WTC11 (cell line): ENCODE measurements around the gene NACC2. TPM values are rescaled to one million over a fixed set of nuclear protein-coding genes. Genes with fewer than 3 reads are reported as not detected.
A peak's percentile ranks its signal among the peaks of the same experiment; 100 is the strongest.

ENCODE experiments used
- ATAC-seq: fragments of 200-7000 bp; cut with Tn5 transposase; 2 replicates; pipeline ENCODE4 v1.10.0; 2021; ENCODE audit warnings: mild to moderate bottlenecking, moderate library complexity
- CTCF ChIA-PET: fragments of 300-600 bp; sonication (Branson Sonifier 250); formaldehyde crosslinking; loops from one replicate; lab custom pipeline; 2021; ENCODE audit warnings: antibody characterized with exemption; lab: Charles Lee
- POLR2A ChIA-PET: fragments of 350-600 bp; sonication (Branson Sonifier 250); formaldehyde crosslinking; loops from one replicate; lab custom pipeline; 2021; ENCODE audit warnings: antibody characterized with exemption; lab: Charles Lee
- DNase-seq: peaks from one replicate; pipeline ENCODE4 v3.0.0; 2021; ENCODE audit warnings: low spot score
- H3K27ac Mint-ChIP-seq: 2 replicates; pipeline ENCODE4 v1.8.0; 2021; ENCODE audit warnings: mixed read lengths
- H3K27me3 Mint-ChIP-seq: 2 replicates; pipeline ENCODE4 v1.8.0; 2021; ENCODE audit warnings: low read depth, mild to moderate bottlenecking, moderate library complexity, mixed read lengths
- H3K36me3 Mint-ChIP-seq: 2 replicates; pipeline ENCODE4 v1.8.0; 2021; ENCODE audit warnings: mixed read lengths
- H3K4me1 Mint-ChIP-seq: 2 replicates; pipeline ENCODE4 v1.8.0; 2022; ENCODE audit warnings: mixed read lengths
- H3K4me3 Mint-ChIP-seq: 2 replicates; pipeline ENCODE4 v1.8.0; 2021; ENCODE audit warnings: mild to moderate bottlenecking, moderate library complexity, mixed read lengths
- H3K9me3 Mint-ChIP-seq: 2 replicates; pipeline ENCODE4 v1.8.0; 2021; ENCODE audit warnings: mixed read lengths
- CREB1 ChIP-seq: sonication (generic); formaldehyde crosslinking; IDR thresholded peaks from 2 replicates; pipeline ENCODE4 v1.8.0; 2023; ENCODE audit warnings: mild to moderate bottlenecking, missing genetic modification reagents
- GABPB1 ChIP-seq: sonication (generic); formaldehyde crosslinking; IDR thresholded peaks from 2 replicates; pipeline ENCODE4 v1.8.1; 2023; ENCODE audit warnings: mild to moderate bottlenecking, missing genetic modification reagents
- IRF2 ChIP-seq: sonication (generic); formaldehyde crosslinking; IDR thresholded peaks from 2 replicates; pipeline ENCODE4 v1.8.0; 2022; ENCODE audit warnings: low read depth, missing genetic modification reagents, borderline replicate concordance
- OVOL2 ChIP-seq: fragments of 250-450 bp; sonication (Bioruptor Pico); IDR thresholded peaks from 2 replicates; pipeline ENCODE4 v1.9.0; 2021; ENCODE audit warnings: mild to moderate bottlenecking, borderline replicate concordance
- ZNF232 ChIP-seq: sonication (generic); formaldehyde crosslinking; IDR thresholded peaks from 2 replicates; pipeline ENCODE4 v1.8.0; 2022; ENCODE audit warnings: mild to moderate bottlenecking, missing genetic modification reagents
- ZNF317 ChIP-seq: sonication (generic); formaldehyde crosslinking; IDR thresholded peaks from 2 replicates; pipeline ENCODE4 v1.8.1; 2023; ENCODE audit warnings: low read depth, mild to moderate bottlenecking, moderate library complexity, missing genetic modification reagents, borderline replicate concordance
- total RNA-seq: library from RNA; stranded (reverse); gene quantifications from 3 replicates; pipeline ENCODE4 v1.2.3, GENCODE V29; 2021
- TF ChIP-seq, protein P1 (sequence below): sonication (generic); formaldehyde crosslinking; IDR thresholded peaks from 2 replicates; pipeline ENCODE4 v1.8.0; 2022; ENCODE audit warnings: mild to moderate bottlenecking, missing genetic modification reagents
- TF ChIP-seq, protein P2 (sequence below): sonication (generic); formaldehyde crosslinking; IDR thresholded peaks from 2 replicates; pipeline ENCODE4 v1.8.1; 2023; ENCODE audit warnings: mild to moderate bottlenecking, missing genetic modification reagents
- TF ChIP-seq, protein P3 (sequence below): sonication (generic); formaldehyde crosslinking; IDR thresholded peaks from 2 replicates; pipeline ENCODE4 v1.8.0; 2022; ENCODE audit warnings: mild to moderate bottlenecking, missing genetic modification reagents
- TF ChIP-seq, protein P4 (sequence below): sonication (generic); formaldehyde crosslinking; IDR thresholded peaks from 2 replicates; pipeline ENCODE4 v1.8.0; 2022; ENCODE audit warnings: mild to moderate bottlenecking, missing genetic modification reagents
- TF ChIP-seq, protein P5 (sequence below): fragments of 200-600 bp; IDR thresholded peaks from 2 replicates; pipeline ENCODE4 v1.8.0; 2022; ENCODE audit warnings: antibody characterized with exemption
- TF ChIP-seq, protein P6 (sequence below): sonication (generic); formaldehyde crosslinking; IDR thresholded peaks from 2 replicates; pipeline ENCODE4 v1.8.1; 2022; ENCODE audit warnings: mild to moderate bottlenecking, moderate library complexity, missing genetic modification reagents
- TF ChIP-seq, protein P7 (sequence below): sonication (generic); formaldehyde crosslinking; IDR thresholded peaks from 2 replicates; pipeline ENCODE4 v1.8.1; 2023; ENCODE audit warnings: mild to moderate bottlenecking, moderate library complexity, missing genetic modification reagents
- TF ChIP-seq, protein P8 (sequence below): sonication (generic); formaldehyde crosslinking; IDR thresholded peaks from 2 replicates; pipeline ENCODE4 v1.8.1; 2023; ENCODE audit warnings: mild to moderate bottlenecking, missing genetic modification reagents, borderline replicate concordance

The NACC2 gene
- total RNA-seq, 1 experiment from 2014 or later = 17.1 TPM

DNA sequence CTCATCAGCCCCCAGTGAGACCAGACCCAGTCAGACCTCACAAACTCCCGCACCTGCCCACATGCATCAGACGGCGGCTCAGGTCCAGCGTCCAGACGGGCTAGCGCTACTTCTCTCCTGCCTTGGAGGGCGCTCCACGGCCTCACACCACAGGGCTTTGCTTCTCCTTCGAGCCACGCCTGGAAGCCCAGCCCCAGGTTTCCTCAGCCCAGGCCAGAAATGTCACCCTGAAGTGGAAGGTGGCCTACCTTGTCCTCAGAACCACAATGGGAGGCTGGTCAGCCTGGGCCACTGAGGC, 2.8 kb downstream of the NACC2 start:
- no peak overlapping the region for H3K4me3 Mint-ChIP-seq

DNA sequence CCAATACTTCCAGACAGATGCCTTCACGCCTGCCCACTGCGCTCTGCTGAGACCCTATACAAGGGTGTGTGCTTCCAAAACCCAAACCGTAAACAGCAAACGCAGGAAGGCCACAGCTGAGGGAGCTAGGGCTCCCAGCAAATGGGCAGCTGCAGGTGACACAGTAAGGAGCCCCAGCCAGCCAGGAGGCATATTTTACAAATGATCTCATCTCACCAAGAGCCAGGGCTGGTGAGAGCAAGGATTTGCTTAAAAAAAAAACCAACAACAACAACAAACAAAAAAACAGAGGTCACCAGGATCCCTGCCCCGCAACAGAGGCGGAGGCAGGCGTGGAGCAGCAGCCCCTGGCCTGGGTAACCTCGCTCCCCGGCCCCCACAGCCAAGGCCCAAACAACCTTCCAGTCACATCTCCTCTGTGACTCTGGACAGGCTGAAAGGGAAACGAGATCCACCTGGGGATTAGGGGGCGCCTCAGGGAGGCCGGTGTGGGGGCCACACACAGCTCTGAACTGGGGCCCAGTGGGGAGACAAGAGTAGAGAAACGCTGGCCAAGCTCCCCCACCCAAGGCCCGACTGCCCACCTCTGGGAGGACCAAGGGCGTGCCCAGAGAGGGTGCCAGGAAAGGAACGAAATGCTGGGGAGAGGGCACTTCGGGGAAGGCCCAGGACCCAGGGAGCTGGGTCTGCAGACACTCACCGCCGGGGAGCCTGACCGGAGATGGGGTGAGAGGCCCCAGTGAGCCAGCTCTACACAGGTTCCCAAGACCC, 3.3 kb downstream of the NACC2 start:
- POLR2A ChIA-PET = interaction anchor here (0.6 to 1.3 kb wide), 3 partner anchors 34 to 615 kb away, joined by 3 to 4 read pairs (median 3); no protein-coding TSS in a partner anchor
- Mint-ChIP-seq H3K4me1 (peaks cover 26% of the 10 kb centered on the region), H3K36me3 (no peaks in the 10 kb centered on the region), H3K9me3 (no peaks in the 10 kb centered on the region), H3K27ac (peak overlapping the region; percentile 49), H3K4me3 (no peak overlapping the region), H3K27me3 (peaks cover 28% of the 10 kb centered on the region)
- no peak for DNase-seq
- CTCF ChIA-PET = interaction anchor here (1.9 to 2.5 kb wide), 2 partner anchors 31 to 124 kb away, joined by 6 to 14 read pairs; no protein-coding TSS in a partner anchor
- ATAC-seq = no peak
- TF ChIP-seq, protein P1, sequence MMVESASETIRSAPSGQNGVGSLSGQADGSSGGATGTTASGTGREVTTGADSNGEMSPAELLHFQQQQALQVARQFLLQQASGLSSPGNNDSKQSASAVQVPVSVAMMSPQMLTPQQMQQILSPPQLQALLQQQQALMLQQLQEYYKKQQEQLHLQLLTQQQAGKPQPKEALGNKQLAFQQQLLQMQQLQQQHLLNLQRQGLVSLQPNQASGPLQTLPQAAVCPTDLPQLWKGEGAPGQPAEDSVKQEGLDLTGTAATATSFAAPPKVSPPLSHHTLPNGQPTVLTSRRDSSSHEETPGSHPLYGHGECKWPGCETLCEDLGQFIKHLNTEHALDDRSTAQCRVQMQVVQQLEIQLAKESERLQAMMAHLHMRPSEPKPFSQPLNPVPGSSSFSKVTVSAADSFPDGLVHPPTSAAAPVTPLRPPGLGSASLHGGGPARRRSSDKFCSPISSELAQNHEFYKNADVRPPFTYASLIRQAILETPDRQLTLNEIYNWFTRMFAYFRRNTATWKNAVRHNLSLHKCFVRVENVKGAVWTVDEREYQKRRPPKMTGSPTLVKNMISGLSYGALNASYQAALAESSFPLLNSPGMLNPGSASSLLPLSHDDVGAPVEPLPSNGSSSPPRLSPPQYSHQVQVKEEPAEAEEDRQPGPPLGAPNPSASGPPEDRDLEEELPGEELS (CRISPR knock-in tag) = no peak
- TF ChIP-seq ZNF317 (no peak), OVOL2 (CRISPR knock-in tag) (no peak)
- TF ChIP-seq, protein P2, sequence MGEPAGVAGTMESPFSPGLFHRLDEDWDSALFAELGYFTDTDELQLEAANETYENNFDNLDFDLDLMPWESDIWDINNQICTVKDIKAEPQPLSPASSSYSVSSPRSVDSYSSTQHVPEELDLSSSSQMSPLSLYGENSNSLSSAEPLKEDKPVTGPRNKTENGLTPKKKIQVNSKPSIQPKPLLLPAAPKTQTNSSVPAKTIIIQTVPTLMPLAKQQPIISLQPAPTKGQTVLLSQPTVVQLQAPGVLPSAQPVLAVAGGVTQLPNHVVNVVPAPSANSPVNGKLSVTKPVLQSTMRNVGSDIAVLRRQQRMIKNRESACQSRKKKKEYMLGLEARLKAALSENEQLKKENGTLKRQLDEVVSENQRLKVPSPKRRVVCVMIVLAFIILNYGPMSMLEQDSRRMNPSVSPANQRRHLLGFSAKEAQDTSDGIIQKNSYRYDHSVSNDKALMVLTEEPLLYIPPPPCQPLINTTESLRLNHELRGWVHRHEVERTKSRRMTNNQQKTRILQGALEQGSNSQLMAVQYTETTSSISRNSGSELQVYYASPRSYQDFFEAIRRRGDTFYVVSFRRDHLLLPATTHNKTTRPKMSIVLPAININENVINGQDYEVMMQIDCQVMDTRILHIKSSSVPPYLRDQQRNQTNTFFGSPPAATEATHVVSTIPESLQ (CRISPR knock-in tag) = no peak
- TF ChIP-seq, protein P3, sequence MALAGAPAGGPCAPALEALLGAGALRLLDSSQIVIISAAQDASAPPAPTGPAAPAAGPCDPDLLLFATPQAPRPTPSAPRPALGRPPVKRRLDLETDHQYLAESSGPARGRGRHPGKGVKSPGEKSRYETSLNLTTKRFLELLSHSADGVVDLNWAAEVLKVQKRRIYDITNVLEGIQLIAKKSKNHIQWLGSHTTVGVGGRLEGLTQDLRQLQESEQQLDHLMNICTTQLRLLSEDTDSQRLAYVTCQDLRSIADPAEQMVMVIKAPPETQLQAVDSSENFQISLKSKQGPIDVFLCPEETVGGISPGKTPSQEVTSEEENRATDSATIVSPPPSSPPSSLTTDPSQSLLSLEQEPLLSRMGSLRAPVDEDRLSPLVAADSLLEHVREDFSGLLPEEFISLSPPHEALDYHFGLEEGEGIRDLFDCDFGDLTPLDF (CRISPR knock-in tag) = no peak
- TF ChIP-seq, protein P4, sequence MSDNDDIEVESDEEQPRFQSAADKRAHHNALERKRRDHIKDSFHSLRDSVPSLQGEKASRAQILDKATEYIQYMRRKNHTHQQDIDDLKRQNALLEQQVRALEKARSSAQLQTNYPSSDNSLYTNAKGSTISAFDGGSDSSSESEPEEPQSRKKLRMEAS = no peak
- TF ChIP-seq, protein P5, sequence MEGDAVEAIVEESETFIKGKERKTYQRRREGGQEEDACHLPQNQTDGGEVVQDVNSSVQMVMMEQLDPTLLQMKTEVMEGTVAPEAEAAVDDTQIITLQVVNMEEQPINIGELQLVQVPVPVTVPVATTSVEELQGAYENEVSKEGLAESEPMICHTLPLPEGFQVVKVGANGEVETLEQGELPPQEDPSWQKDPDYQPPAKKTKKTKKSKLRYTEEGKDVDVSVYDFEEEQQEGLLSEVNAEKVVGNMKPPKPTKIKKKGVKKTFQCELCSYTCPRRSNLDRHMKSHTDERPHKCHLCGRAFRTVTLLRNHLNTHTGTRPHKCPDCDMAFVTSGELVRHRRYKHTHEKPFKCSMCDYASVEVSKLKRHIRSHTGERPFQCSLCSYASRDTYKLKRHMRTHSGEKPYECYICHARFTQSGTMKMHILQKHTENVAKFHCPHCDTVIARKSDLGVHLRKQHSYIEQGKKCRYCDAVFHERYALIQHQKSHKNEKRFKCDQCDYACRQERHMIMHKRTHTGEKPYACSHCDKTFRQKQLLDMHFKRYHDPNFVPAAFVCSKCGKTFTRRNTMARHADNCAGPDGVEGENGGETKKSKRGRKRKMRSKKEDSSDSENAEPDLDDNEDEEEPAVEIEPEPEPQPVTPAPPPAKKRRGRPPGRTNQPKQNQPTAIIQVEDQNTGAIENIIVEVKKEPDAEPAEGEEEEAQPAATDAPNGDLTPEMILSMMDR = no peak
- TF ChIP-seq, protein P6, sequence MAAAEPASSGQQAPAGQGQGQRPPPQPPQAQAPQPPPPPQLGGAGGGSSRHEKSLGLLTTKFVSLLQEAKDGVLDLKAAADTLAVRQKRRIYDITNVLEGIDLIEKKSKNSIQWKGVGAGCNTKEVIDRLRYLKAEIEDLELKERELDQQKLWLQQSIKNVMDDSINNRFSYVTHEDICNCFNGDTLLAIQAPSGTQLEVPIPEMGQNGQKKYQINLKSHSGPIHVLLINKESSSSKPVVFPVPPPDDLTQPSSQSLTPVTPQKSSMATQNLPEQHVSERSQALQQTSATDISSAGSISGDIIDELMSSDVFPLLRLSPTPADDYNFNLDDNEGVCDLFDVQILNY (CRISPR knock-in tag) = no peak
- TF ChIP-seq, protein P7, sequence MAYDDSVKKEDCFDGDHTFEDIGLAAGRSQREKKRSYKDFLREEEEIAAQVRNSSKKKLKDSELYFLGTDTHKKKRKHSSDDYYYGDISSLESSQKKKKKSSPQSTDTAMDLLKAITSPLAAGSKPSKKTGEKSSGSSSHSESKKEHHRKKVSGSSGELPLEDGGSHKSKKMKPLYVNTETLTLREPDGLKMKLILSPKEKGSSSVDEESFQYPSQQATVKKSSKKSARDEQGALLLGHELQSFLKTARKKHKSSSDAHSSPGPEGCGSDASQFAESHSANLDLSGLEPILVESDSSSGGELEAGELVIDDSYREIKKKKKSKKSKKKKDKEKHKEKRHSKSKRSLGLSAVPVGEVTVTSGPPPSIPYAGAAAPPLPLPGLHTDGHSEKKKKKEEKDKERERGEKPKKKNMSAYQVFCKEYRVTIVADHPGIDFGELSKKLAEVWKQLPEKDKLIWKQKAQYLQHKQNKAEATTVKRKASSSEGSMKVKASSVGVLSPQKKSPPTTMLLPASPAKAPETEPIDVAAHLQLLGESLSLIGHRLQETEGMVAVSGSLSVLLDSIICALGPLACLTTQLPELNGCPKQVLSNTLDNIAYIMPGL (CRISPR knock-in tag) = no peak
- TF ChIP-seq, protein P8, sequence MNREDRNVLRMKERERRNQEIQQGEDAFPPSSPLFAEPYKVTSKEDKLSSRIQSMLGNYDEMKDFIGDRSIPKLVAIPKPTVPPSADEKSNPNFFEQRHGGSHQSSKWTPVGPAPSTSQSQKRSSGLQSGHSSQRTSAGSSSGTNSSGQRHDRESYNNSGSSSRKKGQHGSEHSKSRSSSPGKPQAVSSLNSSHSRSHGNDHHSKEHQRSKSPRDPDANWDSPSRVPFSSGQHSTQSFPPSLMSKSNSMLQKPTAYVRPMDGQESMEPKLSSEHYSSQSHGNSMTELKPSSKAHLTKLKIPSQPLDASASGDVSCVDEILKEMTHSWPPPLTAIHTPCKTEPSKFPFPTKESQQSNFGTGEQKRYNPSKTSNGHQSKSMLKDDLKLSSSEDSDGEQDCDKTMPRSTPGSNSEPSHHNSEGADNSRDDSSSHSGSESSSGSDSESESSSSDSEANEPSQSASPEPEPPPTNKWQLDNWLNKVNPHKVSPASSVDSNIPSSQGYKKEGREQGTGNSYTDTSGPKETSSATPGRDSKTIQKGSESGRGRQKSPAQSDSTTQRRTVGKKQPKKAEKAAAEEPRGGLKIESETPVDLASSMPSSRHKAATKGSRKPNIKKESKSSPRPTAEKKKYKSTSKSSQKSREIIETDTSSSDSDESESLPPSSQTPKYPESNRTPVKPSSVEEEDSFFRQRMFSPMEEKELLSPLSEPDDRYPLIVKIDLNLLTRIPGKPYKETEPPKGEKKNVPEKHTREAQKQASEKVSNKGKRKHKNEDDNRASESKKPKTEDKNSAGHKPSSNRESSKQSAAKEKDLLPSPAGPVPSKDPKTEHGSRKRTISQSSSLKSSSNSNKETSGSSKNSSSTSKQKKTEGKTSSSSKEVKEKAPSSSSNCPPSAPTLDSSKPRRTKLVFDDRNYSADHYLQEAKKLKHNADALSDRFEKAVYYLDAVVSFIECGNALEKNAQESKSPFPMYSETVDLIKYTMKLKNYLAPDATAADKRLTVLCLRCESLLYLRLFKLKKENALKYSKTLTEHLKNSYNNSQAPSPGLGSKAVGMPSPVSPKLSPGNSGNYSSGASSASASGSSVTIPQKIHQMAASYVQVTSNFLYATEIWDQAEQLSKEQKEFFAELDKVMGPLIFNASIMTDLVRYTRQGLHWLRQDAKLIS = no peak

More for the DNA sequence above, 2.8 kb downstream of the NACC2 start:
- CTCF ChIA-PET = interaction anchor here (2.5 kb wide), 1 partner anchor 30 kb away, joined by 14 read pairs; no protein-coding TSS in a partner anchor
- Mint-ChIP-seq H3K9me3 (no peaks in the 10 kb centered on the region), H3K27me3 (peaks cover 33% of the 10 kb centered on the region), H3K27ac (no peak overlapping the region; the same call in 1 of the 2 replicates), H3K36me3 (no peaks in the 10 kb centered on the region), H3K4me1 (peaks cover 23% of the 10 kb centered on the region)
- ATAC-seq (no peak), DNase-seq (no peak)
- TF ChIP-seq IRF2 (0 out of 2 replicates have a peak, but pooled peaks have one; percentile 12), ZNF232 (CRISPR knock-in tag) (no peak), GABPB1 (CRISPR knock-in tag) (no peak), CREB1 (CRISPR knock-in tag) (no peak)
- TF ChIP-seq, protein P2 (CRISPR knock-in tag) = no peak
- POLR2A ChIA-PET = no interaction called here
